Endothelial cell of umbilical vein (primary cell): ENCODE data around the gene ARID1B. TPM values are rescaled to one million over a fixed set of nuclear protein-coding genes. Genes with fewer than 3 reads are reported as not detected.

Experiments used
- BruUV-seq: library from RNA; stranded (reverse); fragments of 400-500 nt; replicated peaks from 2 replicates; lab custom pipeline; 2021; lab: Mats Ljungman, UMichigan
- CTCF ChIA-PET: fragments of 300-600, 350-600 bp; sonication (Branson Sonifier 250); formaldehyde crosslinking; loops from one replicate; lab custom pipeline; 2021; ENCODE audit warnings: antibody characterized with exemption, inconsistent platforms; lab: Charles Lee
- POLR2A ChIA-PET: fragments of 300-600, 350-600 bp; sonication (Branson Sonifier 250); formaldehyde crosslinking; loops from one replicate; lab custom pipeline; 2021; ENCODE audit warnings: antibody characterized with exemption, inconsistent platforms; lab: Charles Lee
- DNase-seq: peaks from one replicate; pipeline ENCODE4 v3.0.0-alpha.2; 2011; ENCODE audit warnings: low read depth, low spot score
- FAIRE-seq: peaks from 2 replicates; lab custom pipeline; 2011; peaks lifted over from hg19 to GRCh38; lab: Jason Lieb, UNC
- H2AFZ ChIP-seq: 2 replicates; pipeline ENCODE4 v1.6.0; 2012; ENCODE audit warnings: low read depth, low read length, control low read depth, inconsistent platforms
- H3K27ac ChIP-seq: 2 replicates; pipeline ENCODE4 v1.5.1; 2011; ENCODE audit warnings: low read depth, mild to moderate bottlenecking, control low read depth, low read length, moderate library complexity; ENCODE audit not compliant: insufficient read depth
- H3K27me3 ChIP-seq, 2 experiments: 2 replicates each; pipeline versions ENCODE4 v1.6.0 to v1.6.1; 2011; ENCODE audit warnings: low read length in 2 of 2, mixed read lengths in 1 of 2; ENCODE audit not compliant: control insufficient read depth in 2 of 2, insufficient read depth in 2 of 2
- H3K36me3 ChIP-seq, 2 experiments: 2 replicates in 1 of 2; 3 replicates in 1 of 2; pipeline ENCODE4 v1.5.1; 2011; ENCODE audit warnings: low read length in 2 of 2, mild to moderate bottlenecking in 1 of 2, moderate library complexity in 1 of 2; ENCODE audit not compliant: control insufficient read depth in 2 of 2, insufficient read depth in 2 of 2; ENCODE audit errors: extremely low read depth in 1 of 2
- H3K4me1 ChIP-seq: 3 replicates; pipeline ENCODE4 v1.5.1; 2011; ENCODE audit warnings: mild to moderate bottlenecking, low read length; ENCODE audit not compliant: control insufficient read depth, insufficient read depth; ENCODE audit errors: extremely low read depth
- H3K4me2 ChIP-seq: 2 replicates; pipeline ENCODE4 v1.6.1; 2011; ENCODE audit warnings: low read length, control low read depth, mixed read lengths; ENCODE audit not compliant: insufficient read depth
- H3K4me3 ChIP-seq, 3 experiments: fragments of 200-600 bp in 1 of 3; sonication (generic), shearing (Covaris generic) in 1 of 3; replicated peaks in 1 of 3; 2 replicates each; pipeline ENCODE4 v1.5.1; 2011 to 2016; ENCODE audit warnings: control low read depth in 3 of 3, low read length in 3 of 3, mild to moderate bottlenecking in 2 of 3, inconsistent platforms in 1 of 3, low read depth in 1 of 3, moderate library complexity in 1 of 3; ENCODE audit not compliant: insufficient read depth in 1 of 3
- H3K79me2 ChIP-seq: 2 replicates; pipeline ENCODE4 v1.6.0; 2012; ENCODE audit warnings: low read length, inconsistent platforms; ENCODE audit not compliant: control insufficient read depth, insufficient read depth
- H3K9ac ChIP-seq: replicated peaks from 2 replicates; pipeline ENCODE3; 2011; ENCODE audit warnings: low read length, control low read depth; ENCODE audit not compliant: insufficient read depth; ENCODE audit errors: extremely low read depth
- H3K9me1 ChIP-seq: replicated peaks from 3 replicates; pipeline ENCODE4 v1.6.0; 2011; ENCODE audit warnings: mild to moderate bottlenecking, low read length; ENCODE audit not compliant: control insufficient read depth, insufficient read depth; ENCODE audit errors: extremely low read depth
- H3K9me3 ChIP-seq: replicated peaks from 2 replicates; pipeline ENCODE4 v1.5.1; 2012; ENCODE audit warnings: low read length, inconsistent platforms; ENCODE audit not compliant: control insufficient read depth, insufficient read depth
- H4K20me1 ChIP-seq: replicated peaks from 2 replicates; pipeline ENCODE3; 2011; ENCODE audit warnings: mild to moderate bottlenecking, low read length; ENCODE audit not compliant: control insufficient read depth, insufficient read depth; ENCODE audit errors: extremely low read depth
- CTCF ChIP-seq, 2 donors: IDR thresholded peaks; 1 replicate in 1 of 2; 2 replicates in 1 of 2; pipeline ENCODE4 v1.5.1; 2011; ENCODE audit warnings: low read length in 2 of 2, mild to moderate bottlenecking in 2 of 2, moderate library complexity in 2 of 2, control low read depth in 1 of 2, inconsistent platforms in 1 of 2, low read depth in 1 of 2; ENCODE audit not compliant: insufficient read depth in 1 of 2; ENCODE audit errors: extremely low read depth in 1 of 2
- EZH2 ChIP-seq: IDR thresholded peaks from 2 replicates; pipeline ENCODE4 v1.6.1; 2012; ENCODE audit warnings: borderline replicate concordance, low read depth, mild to moderate bottlenecking, moderate library complexity, low read length, inconsistent platforms; ENCODE audit not compliant: severe bottlenecking
- FOS ChIP-seq: IDR thresholded peaks from 2 replicates; pipeline ENCODE4 v1.6.1; 2011; ENCODE audit warnings: mild to moderate bottlenecking, low read length, moderate library complexity, borderline replicate concordance; ENCODE audit not compliant: insufficient read depth
- GATA2 ChIP-seq: IDR thresholded peaks from 2 replicates; pipeline ENCODE4 v1.7.0; 2011; ENCODE audit warnings: low read depth, mild to moderate bottlenecking, moderate library complexity, mixed read lengths, low read length; ENCODE audit not compliant: insufficient read length, insufficient read depth
- JUN ChIP-seq: IDR thresholded peaks from 2 replicates; pipeline ENCODE4 v1.6.1; 2011; ENCODE audit warnings: borderline replicate concordance, low read depth; ENCODE audit not compliant: insufficient read length, insufficient read depth
- MAX ChIP-seq: IDR thresholded peaks from 2 replicates; pipeline ENCODE4 v1.6.1; 2011; ENCODE audit not compliant: insufficient read depth, insufficient read length
- MYC ChIP-seq: IDR thresholded peaks from one replicate; pipeline ENCODE4 v1.6.1; 2011; ENCODE audit warnings: mild to moderate bottlenecking, low read depth, low read length
- POLR2A ChIP-seq: IDR thresholded peaks from 2 replicates; pipeline ENCODE4 v1.6.1; 2012; ENCODE audit warnings: low read depth, mild to moderate bottlenecking, control low read depth, low read length
- POLR2AphosphoS5 ChIP-seq: IDR thresholded peaks from 2 replicates; pipeline ENCODE4 v1.6.1; 2012; ENCODE audit warnings: low read depth, mild to moderate bottlenecking, control low read depth, low read length, moderate library complexity; ENCODE audit not compliant: insufficient read depth
- dilution Hi-C: fragments of 300-500 bp; cut with MboI; formaldehyde crosslinking; loops from one replicate; pipeline ENCODE4 v1.15.0; 2019; ENCODE audit warnings: low sequenced_read_pairs; ENCODE audit not compliant: extremely low pct_ligation_motif_present
- intact Hi-C: fragments of 100-400 bp; cut with micrococcal nuclease; formaldehyde crosslinking; loops from one replicate; pipeline ENCODE4 v1.10.0; 2022
- polyA plus RNA-seq, 4 experiments: library from polyadenylated mRNA; depleted of rRNA in 3 of 4; stranded (reverse) in 3 of 4; unstranded in 1 of 4; fragments of >200 nt; gene quantifications; 2 replicates each; pipeline versions ENCODE4 v1.2.1 to v1.2.3, GENCODE V29; 2011 to 2012; ENCODE audit warnings: missing spikeins in 1 of 4
- total RNA-seq: library from RNA; stranded (reverse); gene quantifications from 2 replicates; pipeline ENCODE4 v1.2.3, GENCODE V29; 2021

ARID1B gene
- total and polyA plus RNA-seq, 2 donors (not counting 3 experiments of a cell fraction or from before 2014, with no cell fraction given) = 21.8 to 89.5 TPM

GRCh38 chr6:157151029-157151428 lies 373.9 kb downstream of the ARID1B start:
- BruUV-seq = no TSS peak
- TF ChIP-seq MAX (no peak), MYC (no peak), EZH2 (no peak), FOS (no peak), JUN (peak; percentile 71), GATA2 (no peak), POLR2AphosphoS5 (no peak), CTCF (IDR thresholded peaks at IDR 0.05; ENCODE audit: extremely low read depth in 1 of 2, insufficient read depth in 1 of 2, low read depth in 1 of 2, low read length in 2 of 2) (no peak), POLR2A (no peak)
- Histone ChIP-seq H3K79me2 (no peaks in the 10 kb centered on the region), H3K4me3 (no peak overlapping the region), H3K36me3 (no peaks in the 10 kb centered on the region), H4K20me1 (no peaks in the 10 kb centered on the region), H3K9ac (peak overlapping the region; percentile 47), H3K9me3 (no peaks in the 10 kb centered on the region), H3K4me1 (peaks cover 45% of the 10 kb centered on the region), H3K27ac (peak overlapping the region; percentile 97), H2AFZ (no peak overlapping the region), H3K27me3 (no peaks in the 10 kb centered on the region), H3K4me2 (peak overlapping the region; percentile 14), H3K9me1 (no peaks in the 10 kb centered on the region)
- POLR2A ChIA-PET = no interaction called here
- intact Hi-C loops (no loop called here), dilution Hi-C loops (no loop called here)
- DNase-seq (peak; percentile 78), FAIRE-seq (peak; percentile 54)
- CTCF ChIA-PET = interaction anchor here (1.0 to 2.9 kb wide), 2 partner anchors 64 to 117 kb away, joined by 3 to 12 read pairs; no protein-coding TSS in a partner anchor
